Lower leg skin (tissue), 4 donors: ENCODE measurements around the gene SLC10A7. TPM values are rescaled to one million over a fixed set of nuclear protein-coding genes. Genes with fewer than 3 reads are reported as not detected.

Source experiments
- DNase-seq, 2 donors: peaks; one replicate each; pipeline ENCODE4 v3.0.0-alpha.2; 2019; ENCODE audit warnings: low spot score in 2 of 2
- H3K4me3 ChIP-seq: fragments of 200-600 bp; sonication (generic); 2 replicates; pipeline ENCODE4 v1.5.1; 2017; ENCODE audit warnings: mild to moderate bottlenecking, low read depth; ENCODE audit not compliant: poor library complexity, severe bottlenecking
- CTCF ChIP-seq, 3 donors: fragments of 450-650 bp; IDR thresholded peaks; one replicate each; pipeline ENCODE4 v1.5.1; 2016; ENCODE audit warnings: antibody characterized with exemption in 3 of 3, mild to moderate bottlenecking in 3 of 3, moderate library complexity in 2 of 3
- POLR2A ChIP-seq, 2 donors: fragments of 450-650 bp; IDR thresholded peaks; one replicate each; pipeline ENCODE4 v1.6.1; 2016 to 2017; ENCODE audit warnings: antibody characterized with exemption in 2 of 2, mild to moderate bottlenecking in 1 of 2, moderate library complexity in 1 of 2
- WGBS, 2 donors: methylation state at CpG; one replicate each; pipeline ENCODE4 v1.1.5; 2018; 5-methylcytosine and 5-hydroxymethylcytosine counted together
- intact Hi-C: fragments of 100-400 bp; cut with DNase I; formaldehyde crosslinking; loops from one replicate; pipeline ENCODE4 v1.15.0; 2023; ENCODE audit warnings: low total_unique reads
- total RNA-seq, 4 donors: library from RNA; depleted of rRNA; stranded (reverse); fragments of >200 nt; gene quantifications; one replicate each; pipeline ENCODE4 v1.1.0, GENCODE V29; 2016

The SLC10A7 gene
- total RNA-seq, 4 donors from 2014 or later, result 5.5 to 11.0 (median 8.8) TPM

- WGBS, 2 donors, result 80 to 81% methylated on average over 9 of the region's 9 CpGs
- intact Hi-C loops, result no loop called here
- TF ChIP-seq CTCF (IDR thresholded peaks at IDR 0.05) (no peak), POLR2A (IDR thresholded peaks at IDR 0.05) (no peak)
- no peak overlapping the region for H3K4me3 ChIP-seq
- no peak for DNase-seq
Measured at GRCh38 chr4:146244496-146244895, 277.2 kb downstream of the SLC10A7 start.

- intact Hi-C loops, result no loop called here
- WGBS, 2 donors, result 90% methylated on average over 17 of the region's 17 CpGs
- H3K4me3 ChIP-seq, result no peak overlapping the region
- no peak for DNase-seq
- no peak for TF ChIP-seq CTCF (IDR thresholded peaks at IDR 0.05)
- TF ChIP-seq POLR2A (IDR thresholded peaks at IDR 0.05), result no peak
Measured at GRCh38 chr4:146243883-146244277, 277.9 kb downstream of the SLC10A7 start.

- DNase-seq, result no peak
- H3K4me3 ChIP-seq, result no peak overlapping the region
- TF ChIP-seq POLR2A (IDR thresholded peaks at IDR 0.05), result no peak
- no peak for TF ChIP-seq CTCF (IDR thresholded peaks at IDR 0.05)
- intact Hi-C loops, result no loop called here
- 55 to 82% methylated on average over 21 to 23 of the region's 24 CpGs for WGBS, 2 donors
Measured at GRCh38 chr4:146243141-146243882, 278.4 kb downstream of the SLC10A7 start.

- intact Hi-C loops, result no loop called here
- DNase-seq, result no peak
- WGBS, 2 donors, result 81 to 85% methylated on average over 3 of the region's 3 CpGs
- H3K4me3 ChIP-seq, result no peak overlapping the region
- TF ChIP-seq POLR2A (IDR thresholded peaks at IDR 0.05) (no peak), CTCF (IDR thresholded peaks at IDR 0.05) (no peak)
Measured at GRCh38 chr4:146238107-146238506, 283.6 kb downstream of the SLC10A7 start.

- intact Hi-C loops, result no loop called here
- WGBS, 2 donors, result 76 to 83% methylated on average over 6 of the region's 6 CpGs
- no peak for DNase-seq
- H3K4me3 ChIP-seq, result no peak overlapping the region
- TF ChIP-seq POLR2A (IDR thresholded peaks at IDR 0.05), result no peak
- TF ChIP-seq CTCF (IDR thresholded peaks at IDR 0.05), result no peak
Measured at GRCh38 chr4:146237092-146237491, 284.6 kb downstream of the SLC10A7 start.

- intact Hi-C loops, result no loop called here
- no peak for DNase-seq
- no peak overlapping the region for H3K4me3 ChIP-seq
- 68 to 82% methylated on average over 5 of the region's 5 CpGs for WGBS, 2 donors
- TF ChIP-seq CTCF (IDR thresholded peaks at IDR 0.05) (no peak), POLR2A (IDR thresholded peaks at IDR 0.05) (no peak)
Measured at GRCh38 chr4:146236216-146236615, 285.5 kb downstream of the SLC10A7 start.
